Hepatocyte (in vitro differentiated cells): Measurements from ENCODE around the gene FOXN3. TPM values are rescaled to one million over a fixed set of nuclear protein-coding genes. Genes with fewer than 3 reads are reported as not detected.

Experiments used
- DNase-seq: peaks from one replicate; pipeline ENCODE4 v3.0.0-alpha.2; 2016; ENCODE audit warnings: low spot score
- H2AFZ ChIP-seq: fragments of 200-600 bp; sonication (generic); 2 replicates; pipeline ENCODE4 v1.6.0; 2016; ENCODE audit warnings: antibody characterized with exemption, mild to moderate bottlenecking
- H3K27ac ChIP-seq: fragments of 200-600 bp; sonication (generic); 2 replicates; pipeline ENCODE4 v1.5.1; 2016; ENCODE audit warnings: mild to moderate bottlenecking
- H3K27me3 ChIP-seq: fragments of 200-600 bp; sonication (generic); 2 replicates; pipeline ENCODE4 v1.6.1; 2016
- H3K36me3 ChIP-seq: fragments of 200-600 bp; sonication (generic); replicated peaks from 2 replicates; pipeline ENCODE4 v1.5.1; 2016; ENCODE audit warnings: low read depth; ENCODE audit not compliant: insufficient read depth
- H3K4me1 ChIP-seq: fragments of 200-600 bp; sonication (generic); 2 replicates; pipeline ENCODE4 v1.5.1; 2016; ENCODE audit warnings: mild to moderate bottlenecking, moderate library complexity; ENCODE audit not compliant: insufficient read depth
- H3K4me2 ChIP-seq: fragments of 200-600 bp; sonication (generic); 2 replicates; pipeline ENCODE4 v1.6.0; 2016
- H3K4me3 ChIP-seq: fragments of 200-600 bp; sonication (generic); 2 replicates; pipeline ENCODE4 v1.5.1; 2016; ENCODE audit warnings: mild to moderate bottlenecking
- H3K79me2 ChIP-seq: fragments of 200-600 bp; sonication (generic); 2 replicates; pipeline ENCODE4 v1.6.0; 2017; ENCODE audit warnings: mild to moderate bottlenecking
- H3K9me2 ChIP-seq: fragments of 200-600 bp; sonication (generic); replicated peaks from 2 replicates; pipeline ENCODE4 v1.6.0; 2017; ENCODE audit warnings: mild to moderate bottlenecking; ENCODE audit not compliant: insufficient read depth
- H3K9me3 ChIP-seq: fragments of 200-600 bp; sonication (generic); 2 replicates; pipeline ENCODE4 v1.5.1; 2016; ENCODE audit warnings: low read depth, mild to moderate bottlenecking
- H4K20me1 ChIP-seq: fragments of 200-600 bp; sonication (generic); 2 replicates; pipeline ENCODE4 v1.6.0; 2016; ENCODE audit warnings: mild to moderate bottlenecking; ENCODE audit not compliant: insufficient read depth, poor library complexity, severe bottlenecking
- EZH2 ChIP-seq: fragments of 200-600 bp; sonication (generic); IDR thresholded peaks from 2 replicates; pipeline ENCODE4 v1.6.1; 2016; ENCODE audit warnings: antibody characterized with exemption, mild to moderate bottlenecking, borderline replicate concordance
- EZH2phosphoT487 ChIP-seq: fragments of 200-600 bp; sonication (generic); IDR thresholded peaks from one replicate; pipeline ENCODE4 v1.6.1; 2018; ENCODE audit warnings: antibody characterized with exemption, mild to moderate bottlenecking, low read depth, moderate library complexity; ENCODE audit not compliant: unreplicated experiment, severe bottlenecking
- WGBS: methylation state at CpG from one replicate; pipeline ENCODE4 v1.1.6; 2016; ENCODE audit warnings: low lambda C conversion rate; ENCODE audit errors: missing lambda C conversion rate; 5-methylcytosine and 5-hydroxymethylcytosine counted together
- polyA plus RNA-seq: library from polyadenylated mRNA; unstranded; fragments of >200 nt; fragmentation: Nextera tagmentation; extraction: Ambion mirVana; gene quantifications from 2 replicates; pipeline ENCODE4 v1.2.1, GENCODE V29; 2016
- total RNA-seq: library from RNA; depleted of rRNA; stranded (reverse); fragments of >200 nt; gene quantifications from 2 replicates; pipeline ENCODE4 v1.2.3, GENCODE V29; 2014
- TF ChIP-seq, protein P1 (sequence below): fragments of 200-600 bp; sonication (generic); IDR thresholded peaks from 2 replicates; pipeline ENCODE4 v1.5.1; 2016; ENCODE audit warnings: antibody characterized with exemption, mild to moderate bottlenecking; ENCODE audit not compliant: poor library complexity

Gene FOXN3
- total and polyA plus RNA-seq, 2 experiments from 2014 or later = 42.2 to 47.6 TPM

GRCh38 chr14:89308232-89308959, 108.6 kb downstream of the FOXN3 start:
- H3K27me3 ChIP-seq = no peaks in the 10 kb centered on the region
- no peaks in the 10 kb centered on the region for H3K36me3 ChIP-seq
- peaks cover 48% of the 10 kb centered on the region for H3K79me2 ChIP-seq
- no peaks in the 10 kb centered on the region for H3K9me2 ChIP-seq
- H3K4me3 ChIP-seq = no peak overlapping the region
- TF ChIP-seq EZH2phosphoT487 (no peak), EZH2 (no peak)
- TF ChIP-seq, protein P1, sequence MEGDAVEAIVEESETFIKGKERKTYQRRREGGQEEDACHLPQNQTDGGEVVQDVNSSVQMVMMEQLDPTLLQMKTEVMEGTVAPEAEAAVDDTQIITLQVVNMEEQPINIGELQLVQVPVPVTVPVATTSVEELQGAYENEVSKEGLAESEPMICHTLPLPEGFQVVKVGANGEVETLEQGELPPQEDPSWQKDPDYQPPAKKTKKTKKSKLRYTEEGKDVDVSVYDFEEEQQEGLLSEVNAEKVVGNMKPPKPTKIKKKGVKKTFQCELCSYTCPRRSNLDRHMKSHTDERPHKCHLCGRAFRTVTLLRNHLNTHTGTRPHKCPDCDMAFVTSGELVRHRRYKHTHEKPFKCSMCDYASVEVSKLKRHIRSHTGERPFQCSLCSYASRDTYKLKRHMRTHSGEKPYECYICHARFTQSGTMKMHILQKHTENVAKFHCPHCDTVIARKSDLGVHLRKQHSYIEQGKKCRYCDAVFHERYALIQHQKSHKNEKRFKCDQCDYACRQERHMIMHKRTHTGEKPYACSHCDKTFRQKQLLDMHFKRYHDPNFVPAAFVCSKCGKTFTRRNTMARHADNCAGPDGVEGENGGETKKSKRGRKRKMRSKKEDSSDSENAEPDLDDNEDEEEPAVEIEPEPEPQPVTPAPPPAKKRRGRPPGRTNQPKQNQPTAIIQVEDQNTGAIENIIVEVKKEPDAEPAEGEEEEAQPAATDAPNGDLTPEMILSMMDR = no peak
- H3K4me1 ChIP-seq = peaks cover 22% of the 10 kb centered on the region
- no peak overlapping the region for H3K4me2 ChIP-seq
- no peaks in the 10 kb centered on the region for H3K9me3 ChIP-seq
- H3K27ac ChIP-seq = no peak overlapping the region
- no peak overlapping the region for H2AFZ ChIP-seq
- 96% methylated on average over 10 of the region's 10 CpGs for WGBS
- H4K20me1 ChIP-seq = no peaks in the 10 kb centered on the region
- DNase-seq = no peak

DNA sequence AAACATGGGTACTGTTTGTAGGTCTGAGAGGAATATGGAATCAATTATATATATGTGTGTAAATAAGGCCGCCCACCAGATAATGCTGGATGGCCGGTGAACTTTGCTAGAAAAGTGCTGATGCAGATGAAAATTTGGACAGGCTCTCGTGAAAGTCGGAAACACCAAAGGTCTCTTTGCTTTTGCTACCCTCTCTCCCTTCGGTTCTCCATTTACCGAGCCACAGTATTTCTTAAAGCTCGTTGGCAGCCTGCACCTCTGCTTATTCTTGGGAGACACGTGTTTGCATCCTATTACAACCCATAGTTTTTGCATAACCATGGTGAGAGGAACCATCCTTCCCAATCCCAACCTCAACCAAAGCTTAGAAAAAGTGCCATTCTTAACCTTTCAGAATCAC, 109.6 kb downstream of the FOXN3 start:
- no peak overlapping the region for H3K4me3 ChIP-seq
- peaks cover 32% of the 10 kb centered on the region for H3K4me1 ChIP-seq
- no peaks in the 10 kb centered on the region for H3K9me2 ChIP-seq
- no peaks in the 10 kb centered on the region for H3K36me3 ChIP-seq
- peaks cover 48% of the 10 kb centered on the region for H3K79me2 ChIP-seq
- H4K20me1 ChIP-seq = no peaks in the 10 kb centered on the region
- H3K9me3 ChIP-seq = no peaks in the 10 kb centered on the region
- H3K27me3 ChIP-seq = no peaks in the 10 kb centered on the region
- no peak overlapping the region for H2AFZ ChIP-seq
- H3K27ac ChIP-seq = no peak overlapping the region
- WGBS = 82% methylated on average over 8 of the region's 8 CpGs
- no peak overlapping the region for H3K4me2 ChIP-seq
- TF ChIP-seq EZH2phosphoT487 = no peak
- TF ChIP-seq, protein P1 = no peak
- TF ChIP-seq EZH2 = no peak
- DNase-seq = no peak

- Histone ChIP-seq H3K36me3 (no peaks in the 10 kb centered on the region), H3K4me3 (no peak overlapping the region), H3K9me3 (no peaks in the 10 kb centered on the region), H2AFZ (no peak overlapping the region), H3K27me3 (no peaks in the 10 kb centered on the region), H4K20me1 (no peaks in the 10 kb centered on the region), H3K9me2 (no peaks in the 10 kb centered on the region), H3K4me1 (peaks cover 32% of the 10 kb centered on the region), H3K4me2 (peak overlapping the region; percentile 52), H3K27ac (peak overlapping the region; percentile 97), H3K79me2 (peaks cover 36% of the 10 kb centered on the region)
- 66% methylated on average over 16 of the region's 16 CpGs for WGBS
- TF ChIP-seq EZH2 (no peak), EZH2phosphoT487 (no peak)
- TF ChIP-seq, protein P1 = no peak
- peak; percentile 37 for DNase-seq
Observed at GRCh38 chr14:89304972-89305703, 111.9 kb downstream of the FOXN3 start.
